GM23338 (cell line): ENCODE data around the gene TGM2. TPM values are rescaled to one million over a fixed set of nuclear protein-coding genes. Genes with fewer than 3 reads are reported as not detected.

Experiments used
- ATAC-seq: fragments of 200-7000 bp; cut with Tn5 transposase; 3 replicates; pipeline ENCODE4 v1.9.1; 2020
- DNase-seq: peaks from one replicate; pipeline ENCODE4 v3.0.0-alpha.2; 2015; ENCODE audit warnings: low spot score
- H2AFZ ChIP-seq: fragments of 200-600 bp; sonication (generic); 2 replicates; pipeline ENCODE4 v1.8.0; 2016; ENCODE audit warnings: antibody characterized with exemption, mild to moderate bottlenecking, moderate library complexity
- H3F3A ChIP-seq: fragments of 200-600 bp; sonication (generic); replicated peaks from 2 replicates; pipeline ENCODE4 v1.8.0; 2017; ENCODE audit warnings: antibody characterized with exemption, mixed run types, low read depth
- H3K27ac ChIP-seq: fragments of 200-600 bp; sonication (generic); 2 replicates; pipeline ENCODE4 v1.6.1; 2016; ENCODE audit warnings: low read depth
- H3K27me3 ChIP-seq: fragments of 200-600 bp; sonication (generic); 2 replicates; pipeline ENCODE4 v1.8.0; 2016; ENCODE audit warnings: mild to moderate bottlenecking, mixed run types, moderate library complexity; ENCODE audit not compliant: insufficient read depth
- H3K36me3 ChIP-seq: fragments of 200-600 bp; sonication (generic); 2 replicates; pipeline ENCODE4 v1.8.0; 2016; ENCODE audit warnings: mild to moderate bottlenecking; ENCODE audit not compliant: insufficient read depth
- H3K4me1 ChIP-seq: fragments of 200-600 bp; sonication (generic); 2 replicates; pipeline ENCODE4 v1.8.0; 2016; ENCODE audit warnings: mild to moderate bottlenecking, moderate library complexity; ENCODE audit not compliant: insufficient read depth
- H3K4me2 ChIP-seq: fragments of 200-600 bp; sonication (generic); 2 replicates; pipeline ENCODE4 v1.7.1; 2017; ENCODE audit warnings: mixed run types
- H3K4me3 ChIP-seq: fragments of 200-600 bp; sonication (generic); 2 replicates; pipeline ENCODE4 v1.6.1; 2016; ENCODE audit warnings: mixed run types
- H3K79me2 ChIP-seq: fragments of 200-600 bp; sonication (generic); replicated peaks from 2 replicates; pipeline ENCODE4 v1.8.0; 2017; ENCODE audit warnings: mild to moderate bottlenecking; ENCODE audit not compliant: insufficient read depth
- H3K9me2 ChIP-seq: fragments of 200-600 bp; sonication (generic); 2 replicates; pipeline ENCODE4 v1.8.0; 2017; ENCODE audit not compliant: insufficient read depth
- H4K20me1 ChIP-seq: fragments of 200-600 bp; sonication (generic); replicated peaks from 2 replicates; pipeline ENCODE4 v1.8.0; 2017; ENCODE audit warnings: mild to moderate bottlenecking; ENCODE audit not compliant: insufficient read depth
- H3K27ac Mint-ChIP-seq: 2 replicates; pipeline ENCODE4 v1.8.0; 2020; ENCODE audit warnings: inconsistent platforms, mild to moderate bottlenecking, moderate library complexity, mixed read lengths
- H3K27me3 Mint-ChIP-seq: 3 replicates; pipeline ENCODE4 v1.8.0; 2022; ENCODE audit warnings: low read depth, mild to moderate bottlenecking, moderate library complexity, mixed read lengths, inconsistent platforms; ENCODE audit not compliant: insufficient read depth, poor library complexity
- H3K36me3 Mint-ChIP-seq: 3 replicates; pipeline ENCODE4 v1.8.0; 2021; ENCODE audit warnings: low read depth, mild to moderate bottlenecking, inconsistent platforms, moderate library complexity, mixed read lengths
- H3K4me1 Mint-ChIP-seq: 3 replicates; pipeline ENCODE4 v1.8.0; 2020; ENCODE audit warnings: mild to moderate bottlenecking, inconsistent platforms, mixed read lengths
- H3K4me3 Mint-ChIP-seq: 3 replicates; pipeline ENCODE4 v1.8.0; 2021; ENCODE audit warnings: moderate library complexity, mild to moderate bottlenecking, inconsistent platforms, mixed read lengths
- H3K9me3 Mint-ChIP-seq: 3 replicates; pipeline ENCODE4 v1.8.0; 2020; ENCODE audit warnings: moderate library complexity, mild to moderate bottlenecking, inconsistent platforms, mixed read lengths
- CREB1 ChIP-seq: fragments of 250-450 bp; sonication (Bioruptor Pico); IDR thresholded peaks from 2 replicates; pipeline ENCODE4 v1.5.0; 2020; ENCODE audit warnings: low read depth, mild to moderate bottlenecking, moderate library complexity
- CTCF ChIP-seq, 2 experiments: fragments of 200-600 bp in 1 of 2; sonication (generic) in 1 of 2; conservative IDR thresholded peaks; 2 replicates each; pipeline versions ENCODE4 v1.5.1 to v1.6.1; 2016 to 2017; ENCODE audit warnings: antibody characterized with exemption in 2 of 2, low read depth in 2 of 2, mild to moderate bottlenecking in 2 of 2, moderate library complexity in 1 of 2
- ETS1 ChIP-seq: IDR thresholded peaks from 2 replicates; pipeline ENCODE4 v1.6.1; 2016; ENCODE audit warnings: antibody characterized with exemption
- EZH2phosphoT487 ChIP-seq: fragments of 200-600 bp; sonication (generic); IDR thresholded peaks from one replicate; pipeline ENCODE4 v1.8.1; 2018; ENCODE audit warnings: antibody characterized with exemption; ENCODE audit not compliant: unreplicated experiment
- JUNB ChIP-seq: IDR thresholded peaks from one replicate; pipeline ENCODE4 v1.6.1; 2016; ENCODE audit warnings: antibody characterized with exemption; ENCODE audit not compliant: unreplicated experiment
- NANOG ChIP-seq: IDR thresholded peaks from 2 replicates; pipeline ENCODE4 v1.6.1; 2016; ENCODE audit warnings: antibody characterized with exemption, borderline replicate concordance
- POLR2AphosphoS5 ChIP-seq: IDR thresholded peaks from 2 replicates; pipeline ENCODE4 v1.6.1; 2016; ENCODE audit warnings: antibody characterized with exemption, low read depth
- REST ChIP-seq: IDR thresholded peaks from one replicate; pipeline ENCODE4 v1.6.1; 2018; ENCODE audit warnings: antibody characterized with exemption; ENCODE audit not compliant: unreplicated experiment
- STAT1 ChIP-seq: IDR thresholded peaks from one replicate; pipeline ENCODE4 v1.6.1; 2016; ENCODE audit warnings: antibody characterized with exemption; ENCODE audit not compliant: unreplicated experiment
- ZNF114 ChIP-seq: fragments of 250-450 bp; sonication (Bioruptor Pico); IDR thresholded peaks from 2 replicates; pipeline ENCODE4 v1.5.0; 2020; ENCODE audit warnings: mild to moderate bottlenecking, moderate library complexity
- ZNF331 ChIP-seq: fragments of 250-450 bp; sonication (Bioruptor Pico); IDR thresholded peaks from 2 replicates; pipeline ENCODE4 v1.5.0; 2020; ENCODE audit warnings: low read depth, mild to moderate bottlenecking, moderate library complexity
- polyA plus RNA-seq: library from polyadenylated mRNA; unstranded; fragments of >200 nt; fragmentation: Nextera tagmentation; extraction: Ambion mirVana; gene quantifications from 2 replicates; pipeline ENCODE4 v1.2.1, GENCODE V29; 2016
- total RNA-seq: library from RNA; depleted of rRNA; stranded (reverse); fragments of >200 nt; shearing (Covaris generic); gene quantifications from 2 replicates; pipeline ENCODE4 v1.2.3, GENCODE V29; 2014

The TGM2 gene
- total and polyA plus RNA-seq, 2 experiments from 2014 or later = 0.45 to 1.0 TPM

GRCh38 chr20:38085026-38085425, 80.0 kb downstream of the TGM2 start (continued):
- TF ChIP-seq REST = no peak
- TF ChIP-seq ZNF331 (CRISPR knock-in tag) = no peak
- no peak for TF ChIP-seq JUNB
- no peak for TF ChIP-seq EZH2phosphoT487
- TF ChIP-seq CTCF (conservative IDR thresholded peaks at IDR 0.05; ENCODE audit: low read depth in 2 of 2) = no peak
- no peak for TF ChIP-seq NANOG
- no peak for TF ChIP-seq ETS1
- TF ChIP-seq STAT1 = no peak

GRCh38 chr20:38084425-38084951, 80.6 kb downstream of the TGM2 start:
- no peak overlapping the region for H3K4me3 ChIP-seq
- no peak overlapping the region for H3K4me2 ChIP-seq
- H3K4me3 Mint-ChIP-seq = no peak overlapping the region
- no peaks in the 10 kb centered on the region for H3K36me3 ChIP-seq
- ATAC-seq = no peak
- no peaks in the 10 kb centered on the region for H3K4me1 ChIP-seq
- H3K27ac Mint-ChIP-seq = no peak overlapping the region
- H3K27me3 ChIP-seq = no peaks in the 10 kb centered on the region
- H3K9me2 ChIP-seq = no peaks in the 10 kb centered on the region
- no peaks in the 10 kb centered on the region for H3K9me3 Mint-ChIP-seq
- H3K36me3 Mint-ChIP-seq = peaks cover 30% of the 10 kb centered on the region; the same call in 2 of the 3 replicates
- no peaks in the 10 kb centered on the region for H3K27me3 Mint-ChIP-seq
- H4K20me1 ChIP-seq = peaks cover 17% of the 10 kb centered on the region
- DNase-seq = no peak
- H2AFZ ChIP-seq = no peak overlapping the region
- peaks cover 39% of the 10 kb centered on the region for H3K79me2 ChIP-seq
- H3K27ac ChIP-seq = no peak overlapping the region
- TF ChIP-seq CREB1 (CRISPR knock-in tag) (no peak), ZNF114 (CRISPR knock-in tag) (no peak), POLR2AphosphoS5 (no peak), STAT1 (no peak)
- H3F3A ChIP-seq = no peaks in the 10 kb centered on the region
- no peaks in the 10 kb centered on the region for H3K4me1 Mint-ChIP-seq
